Iris pigment epithelial cell (primary cell): ENCODE results near the gene ZNF267.
"Not testable (repeated sequence)": the region's sequence is repeated elsewhere in the genome, so short reads cannot be mapped to it uniquely, and the experiment has no call there.

Source experiments
- DNase-seq: peaks from one replicate; pipeline ENCODE4 v3.0.0-alpha.2; 2011; ENCODE audit warnings: low read depth

The ZNF267 gene

GRCh38 chr16:31879937-31880321 is 6.3 kb downstream of the ZNF267 start:
- DNase-seq = no peak

GRCh38 chr16:31880322-31880979 is 6.8 kb downstream of the ZNF267 start:
- DNase-seq = peak; percentile 85

GRCh38 chr16:31886227-31886626 is 12.6 kb downstream of the ZNF267 start:
- no peak for DNase-seq

- DNase-seq = no peak
Measured at GRCh38 chr16:31888735-31889134, 15.1 kb downstream of the ZNF267 start.

- DNase-seq = not testable (repeated sequence)
Measured at GRCh38 chr16:31892111-31892510, 18.5 kb downstream of the ZNF267 start.

- no peak for DNase-seq
Measured at GRCh38 chr16:31893824-31894223, 20.2 kb downstream of the ZNF267 start.

- DNase-seq = no peak
Measured at GRCh38 chr16:31897283-31897682, 23.7 kb downstream of the ZNF267 start.

GRCh38 chr16:31899505-31899904 is 25.9 kb downstream of the ZNF267 start:
- no peak for DNase-seq

GRCh38 chr16:31904571-31904970 is 31.0 kb downstream of the ZNF267 start:
- not testable (repeated sequence) for DNase-seq

GRCh38 chr16:31913668-31914067 is 40.1 kb downstream of the ZNF267 start:
- DNase-seq = no peak

GRCh38 chr16:31916056-31916488 is 42.5 kb downstream of the ZNF267 start:
- no peak for DNase-seq

- DNase-seq = no peak
Measured at GRCh38 chr16:31920373-31920772, 46.8 kb downstream of the ZNF267 start.

- DNase-seq = not testable (repeated sequence)
Measured at GRCh38 chr16:31951806-31952205, 78.2 kb downstream of the ZNF267 start.

- DNase-seq = not testable (repeated sequence)
Measured at GRCh38 chr16:31952206-31952605, 78.6 kb downstream of the ZNF267 start.

GRCh38 chr16:31956221-31956620 is 82.6 kb downstream of the ZNF267 start:
- DNase-seq = not testable (repeated sequence)

GRCh38 chr16:31960186-31960910 is 86.7 kb downstream of the ZNF267 start:
- not testable (repeated sequence) for DNase-seq
